ENCODE results near the gene FRMD1. TPM values are rescaled to one million over a fixed set of nuclear protein-coding genes. Genes with fewer than 3 reads are reported as not detected.

The FRMD1 gene
- total RNA-seq (ENCODE audit: low replicate concordance), result not detected in 2 replicates

DNA sequence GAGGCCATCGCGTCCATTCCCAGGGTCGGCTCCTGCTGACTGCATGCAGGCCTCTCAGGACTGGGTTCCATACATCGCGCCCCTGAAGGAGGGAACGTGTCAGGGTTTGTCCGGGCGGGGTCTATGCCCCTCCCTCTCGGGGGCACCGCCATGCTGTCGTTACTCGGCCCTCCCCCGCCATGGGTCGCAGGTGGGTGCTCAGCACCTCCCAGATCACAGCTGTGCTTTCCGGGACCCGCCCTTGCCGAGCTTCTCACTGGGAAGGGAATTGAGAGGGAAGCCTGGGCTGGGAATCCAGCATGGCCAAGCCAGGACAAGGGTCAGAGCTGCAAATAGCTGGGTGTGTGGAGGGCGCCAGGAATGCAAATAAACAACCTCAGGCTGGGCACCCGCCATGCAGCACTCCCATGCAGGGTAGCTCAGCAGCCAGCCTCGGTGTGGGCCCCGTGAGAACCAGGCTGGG is at the start of gene FRMD1:
Gene FRMD1, minus strand, starts transcription at position 270 of the 463 bp plus-strand sequence. Its CDS starts 118 bp downstream, at position 152.

Other genes with a start within 250 kb of the FRMD1 start
- not detected in 2 replicates for gene KIF25, start 81.5 kb downstream of the FRMD1 start, total RNA-seq (ENCODE audit: low replicate concordance)
- 0.15 and 0.82 TPM in 2 replicates for gene DACT2, start 240.6 kb upstream of the FRMD1 start, total RNA-seq (ENCODE audit: low replicate concordance)